HG03095 (cell line): ENCODE results near the gene GBP4.
"Not testable (repeated sequence)": the region's sequence is repeated elsewhere in the genome, so short reads cannot be mapped to it uniquely, and the experiment has no call there.

ENCODE experiments used
- ATAC-seq: cut with Tn5 transposase; IDR thresholded peaks from one replicate; pipeline ENCODE4 v1.9.1; 2021; ENCODE audit warnings: moderate library complexity; ENCODE audit not compliant: unreplicated experiment

The GBP4 gene

GRCh38 chr1:89198491-89199072 lies at the start of gene GBP4:
TSS of gene GBP4 (minus strand) at chr1:89198942. CDS start at chr1:89198834, 108 bp downstream.
- ATAC-seq: peak; percentile 40

- no peak for ATAC-seq
These were observed 44.3 kb upstream of the GBP4 start for GRCh38 chr1:89243046-89243445.

DNA sequence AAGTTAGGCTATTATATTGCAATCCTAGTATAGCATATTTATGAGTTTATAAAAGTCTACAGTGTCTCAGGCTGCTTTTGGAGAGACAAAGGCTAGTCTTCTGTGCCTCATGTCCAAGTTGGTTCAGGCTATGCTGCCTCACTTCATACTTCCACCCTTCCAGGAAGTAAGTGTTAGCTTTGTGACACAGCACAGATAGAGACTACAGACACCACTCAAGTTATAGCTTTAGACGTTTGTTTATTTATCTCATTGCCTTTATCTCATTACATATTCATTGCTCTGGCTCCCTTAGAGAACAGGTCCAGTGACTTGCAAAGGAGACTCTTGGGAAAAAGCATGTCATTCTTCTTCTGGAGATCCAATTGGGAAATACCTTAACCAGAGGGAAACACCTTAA lies 22.6 kb upstream of the GBP4 start:
- no peak for ATAC-seq

DNA sequence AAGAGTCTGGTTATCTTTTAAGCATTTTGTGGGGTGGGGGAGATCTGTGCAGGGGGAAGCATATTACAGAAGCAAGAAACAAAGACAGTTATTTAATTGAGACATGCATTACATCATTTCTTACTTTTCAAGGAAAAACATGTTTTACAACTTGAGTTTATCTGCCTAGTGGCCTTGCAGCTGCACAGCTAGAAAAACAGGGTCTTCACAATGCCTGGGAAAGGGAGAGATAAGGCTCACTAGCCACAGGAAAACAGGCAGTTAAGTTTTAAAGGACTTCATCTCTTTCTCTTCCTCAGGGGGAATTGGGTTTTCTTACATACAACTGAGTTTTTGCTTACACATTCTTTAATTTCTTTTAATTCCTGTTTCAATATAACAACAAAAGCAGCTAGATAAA lies 21.1 kb upstream of the GBP4 start:
- not testable (repeated sequence) for ATAC-seq

GRCh38 chr1:89218941-89219340 lies 20.2 kb upstream of the GBP4 start:
- not testable (repeated sequence) for ATAC-seq

- no peak for ATAC-seq
These were observed 14.6 kb upstream of the GBP4 start for GRCh38 chr1:89213347-89213746.

GRCh38 chr1:89211035-89211634 lies 12.4 kb upstream of the GBP4 start:
- no peak for ATAC-seq

GRCh38 chr1:89206373-89206772 lies 7.6 kb upstream of the GBP4 start:
- ATAC-seq: no peak

DNA sequence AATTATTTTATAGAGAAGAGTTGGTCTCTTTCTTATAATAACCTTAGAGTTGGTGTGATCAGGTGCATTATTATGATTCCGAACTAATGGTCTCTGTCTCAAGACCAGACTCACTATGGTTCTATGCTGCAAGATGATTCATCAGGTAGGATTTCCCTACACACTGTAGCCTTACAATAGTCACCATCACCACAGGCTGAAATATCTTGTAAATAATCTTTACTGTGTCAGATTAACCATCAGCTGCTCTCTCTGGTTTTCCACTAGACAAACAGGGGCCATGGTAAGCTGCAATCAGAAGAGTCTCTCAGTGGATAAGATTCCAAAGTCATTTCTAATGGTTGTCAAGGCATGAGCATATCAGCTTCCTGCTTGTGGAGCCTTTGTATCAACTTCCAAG lies 4.4 kb upstream of the GBP4 start:
- ATAC-seq: no peak

GRCh38 chr1:89201106-89201794 lies 2.5 kb upstream of the GBP4 start:
- peak; percentile 49 for ATAC-seq

- no peak for ATAC-seq
These were observed 1.9 kb upstream of the GBP4 start for GRCh38 chr1:89200663-89201062.

DNA sequence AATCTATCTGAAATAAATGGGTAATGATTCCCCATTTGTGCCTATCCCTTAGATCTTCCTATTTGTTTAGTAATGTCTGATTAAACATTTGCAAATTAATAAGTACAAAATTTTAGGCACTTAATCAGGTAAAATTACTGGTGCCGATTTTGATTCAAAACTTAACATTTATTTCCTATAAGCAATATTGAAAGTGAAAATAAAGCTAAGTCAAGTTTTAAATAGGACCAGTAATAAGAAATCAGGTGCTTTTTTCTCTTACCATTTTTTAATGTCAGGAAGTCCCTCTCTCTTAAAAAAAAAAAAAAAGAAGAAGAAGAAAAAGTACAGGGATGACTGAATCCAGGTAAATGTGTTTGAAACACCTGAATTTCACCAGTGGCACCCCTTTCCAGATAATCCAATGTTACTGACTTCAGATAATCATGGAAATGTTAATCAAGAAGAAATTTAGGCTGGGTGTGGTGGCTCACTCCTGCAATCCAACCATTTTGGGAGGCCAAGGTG lies 836 bp upstream of the GBP4 start:
- no peak for ATAC-seq

GRCh38 chr1:89198081-89198480 lies 661 bp downstream of the GBP4 start:
- ATAC-seq: no peak

GRCh38 chr1:89195476-89195875 lies 3.3 kb downstream of the GBP4 start:
- ATAC-seq: no peak

DNA sequence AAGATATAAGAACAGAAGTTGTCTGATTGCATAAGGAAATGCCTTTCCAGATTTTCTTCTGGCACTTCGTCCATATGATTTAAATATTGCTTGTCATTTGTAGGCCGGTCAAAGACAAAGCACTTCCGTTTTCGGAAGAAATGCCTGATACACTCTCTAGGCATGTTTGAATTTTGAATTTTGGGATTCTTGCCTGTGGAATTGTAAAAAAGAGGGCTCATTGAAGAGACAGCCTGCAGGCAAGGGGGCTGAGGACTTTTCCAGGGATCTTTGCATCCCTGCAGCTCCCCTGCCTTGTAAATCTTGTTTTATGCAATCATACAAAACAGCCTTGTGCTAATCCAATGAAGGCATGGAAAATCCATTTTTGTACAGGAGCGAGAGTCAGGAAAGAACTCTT lies 7.4 kb downstream of the GBP4 start:
- ATAC-seq: no peak

DNA sequence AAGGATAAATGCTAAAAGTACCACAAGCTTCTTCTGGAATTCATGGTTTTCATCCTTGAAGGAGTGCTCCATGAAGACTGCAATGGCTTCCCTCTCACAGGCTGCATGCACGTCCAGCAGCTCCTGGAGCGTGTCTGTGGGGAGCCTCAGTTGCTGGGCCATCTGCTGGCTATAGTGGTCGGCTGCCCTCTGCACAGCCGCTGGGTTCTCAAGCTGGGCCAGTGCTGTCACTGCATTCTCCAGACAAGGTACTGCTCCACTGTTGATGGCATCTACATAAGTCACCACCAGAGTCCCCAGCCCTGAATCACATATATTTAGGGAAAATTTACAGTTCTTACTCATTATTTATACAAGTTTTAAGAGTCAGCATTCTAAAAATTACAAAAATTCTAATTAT lies 8.7 kb downstream of the GBP4 start:
- no peak for ATAC-seq

- no peak for ATAC-seq
These were observed 19.4 kb downstream of the GBP4 start for GRCh38 chr1:89179343-89179742.

DNA sequence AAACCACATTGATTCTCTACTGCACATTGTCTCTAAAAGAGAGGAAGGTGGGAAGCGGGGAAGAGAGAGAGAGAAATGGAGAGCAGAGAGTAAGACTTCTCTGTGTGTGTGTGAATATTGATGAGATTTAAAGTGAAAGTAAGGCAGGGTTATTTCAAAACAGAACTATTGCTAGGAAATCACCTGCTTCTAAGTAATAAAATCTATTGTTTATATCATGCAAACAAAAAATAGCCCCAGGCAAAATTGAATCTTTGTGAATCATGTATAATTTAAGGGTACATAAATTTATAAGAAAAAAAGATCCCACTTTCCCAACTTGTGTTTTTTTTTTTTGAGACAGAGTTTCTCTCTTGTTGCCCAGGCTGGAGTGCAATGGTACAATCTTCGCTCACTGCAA lies 21.8 kb downstream of the GBP4 start:
- ATAC-seq: no peak

- ATAC-seq: no peak
These were observed 23.0 kb downstream of the GBP4 start, which contains the start of gene GBP7 for GRCh38 chr1:89175601-89176256. TSS of gene GBP7 (minus strand) at chr1:89176003. CDS start at chr1:89171935, 4,068 bp downstream.

- ATAC-seq: no peak
These were observed 24.3 kb downstream of the GBP4 start for GRCh38 chr1:89174491-89174890.

GRCh38 chr1:89172468-89173143 lies 26.1 kb downstream of the GBP4 start:
- no peak for ATAC-seq
